Embryonic facial prominence (tissue), 1 donor: Measurements from ENCODE around the gene CHST1.

Source experiments
- DNase-seq: peaks from one replicate; pipeline ENCODE4 v3.0.0-alpha.2; 2016; ENCODE audit errors: extremely low spot score

Gene CHST1

GRCh38 chr11:45660729-45661438, 4.5 kb downstream of the CHST1 start:
- DNase-seq = no peak

DNA sequence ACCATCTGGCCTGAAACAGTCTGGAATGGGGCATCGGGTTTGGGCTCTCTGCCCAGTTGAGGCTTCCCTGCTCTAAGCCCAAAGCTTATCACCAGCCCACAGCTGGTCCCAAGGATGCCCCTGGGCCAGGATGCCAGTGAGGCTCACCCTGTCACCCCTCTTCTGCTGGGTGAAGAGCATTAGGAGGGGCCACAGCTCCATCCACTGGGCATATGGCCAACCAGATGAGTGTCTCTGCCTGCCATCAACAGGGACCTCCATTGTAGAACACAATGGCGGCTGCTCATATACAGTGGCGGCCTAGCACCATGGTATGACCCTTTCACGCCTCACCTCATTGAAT, 5.6 kb downstream of the CHST1 start:
- no peak for DNase-seq

DNA sequence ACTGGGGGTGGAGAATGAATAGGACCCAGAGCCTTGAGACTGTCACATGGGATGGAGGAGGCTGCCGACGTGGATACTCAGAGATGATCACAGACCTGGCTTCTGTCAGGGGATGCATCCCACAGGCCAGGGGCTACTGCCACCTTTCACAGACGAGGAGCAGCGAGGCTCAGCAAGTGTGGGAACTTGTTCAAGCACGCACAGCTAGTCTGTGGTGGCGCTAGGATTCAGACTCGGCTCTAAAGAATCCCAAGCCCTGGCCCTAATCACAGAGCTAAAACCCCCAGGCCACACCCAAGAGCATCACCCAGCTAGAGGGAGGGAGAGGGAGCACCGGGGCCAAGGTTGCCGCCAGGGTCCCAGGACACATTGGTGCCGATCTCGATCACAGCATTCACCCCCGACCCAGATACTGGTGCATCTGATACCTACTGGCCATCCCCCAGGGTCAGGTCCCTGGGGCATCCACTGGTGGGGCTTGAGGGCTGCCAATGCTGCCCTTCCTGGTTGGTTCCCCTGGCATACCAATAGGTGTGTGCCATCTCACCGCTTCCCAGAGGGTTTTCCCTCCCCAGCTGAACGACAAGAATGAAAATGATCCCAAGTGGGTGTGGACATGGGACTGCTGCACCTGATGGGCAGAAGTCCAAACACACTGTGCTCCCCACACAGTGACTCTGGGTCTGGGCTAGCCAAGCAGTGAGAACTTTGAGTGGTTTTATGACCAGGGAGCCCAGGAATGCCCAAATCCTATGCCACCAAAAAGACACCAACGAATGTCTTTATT, 6.2 kb downstream of the CHST1 start:
- DNase-seq = no peak

- no peak for DNase-seq
These were observed 7.0 kb downstream of the CHST1 start for GRCh38 chr11:45658292-45658991.

DNA sequence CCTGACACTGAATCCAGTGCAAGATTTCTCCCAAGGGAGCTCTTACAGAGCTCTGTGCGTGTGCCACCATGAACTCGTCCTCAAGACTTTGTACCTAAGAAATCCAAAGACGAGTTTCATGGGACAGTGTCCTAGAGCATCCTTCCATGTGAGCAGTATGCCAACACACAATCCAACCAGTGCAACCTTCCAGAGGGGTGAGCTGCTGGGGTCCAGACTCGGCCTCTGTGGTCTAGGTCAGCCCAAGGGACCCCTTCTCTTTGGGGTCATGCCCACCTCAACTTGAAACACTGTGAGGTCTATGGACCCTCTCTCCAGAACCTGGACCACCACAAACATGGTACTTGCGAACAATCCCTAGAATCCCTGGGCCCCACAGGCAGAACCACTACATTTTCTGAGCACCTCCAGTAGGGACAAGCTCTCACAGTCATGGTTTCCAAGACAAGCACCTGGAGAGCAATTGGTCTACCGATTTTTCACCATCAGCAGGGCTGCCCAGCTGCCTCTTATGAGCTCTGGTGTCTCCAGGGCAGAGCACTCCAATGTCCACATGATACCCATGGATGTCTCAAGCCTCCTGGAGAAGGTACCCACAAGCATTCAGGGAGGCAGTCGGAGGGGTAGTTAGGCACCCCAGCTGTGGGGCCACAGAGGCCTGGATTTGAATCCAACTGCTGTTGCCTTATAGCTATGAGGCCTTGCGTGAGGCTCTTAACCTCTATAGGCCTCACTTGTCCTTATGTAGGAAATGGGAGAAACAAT, 7.7 kb downstream of the CHST1 start:
- no peak for DNase-seq

DNA sequence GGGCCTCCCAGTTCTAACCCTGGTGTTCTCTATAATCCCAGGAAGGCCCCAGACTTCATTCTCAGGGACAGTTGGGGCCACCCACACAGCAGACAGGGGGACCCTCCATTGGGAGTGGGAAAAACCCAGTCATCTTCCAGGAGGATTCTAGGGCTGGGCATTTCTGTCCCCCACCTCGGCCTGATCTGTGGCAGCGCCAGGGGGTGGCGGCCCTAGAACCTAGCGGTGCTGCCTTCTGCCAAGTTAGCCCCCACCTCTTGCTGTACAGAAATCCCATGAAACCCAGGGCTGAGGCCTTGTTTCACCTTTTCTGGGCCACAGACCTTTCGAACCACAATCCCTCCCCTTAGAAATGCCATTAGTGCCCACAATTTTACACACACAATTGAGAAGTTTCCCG, 9.6 kb downstream of the CHST1 start:
- DNase-seq = no peak

DNA sequence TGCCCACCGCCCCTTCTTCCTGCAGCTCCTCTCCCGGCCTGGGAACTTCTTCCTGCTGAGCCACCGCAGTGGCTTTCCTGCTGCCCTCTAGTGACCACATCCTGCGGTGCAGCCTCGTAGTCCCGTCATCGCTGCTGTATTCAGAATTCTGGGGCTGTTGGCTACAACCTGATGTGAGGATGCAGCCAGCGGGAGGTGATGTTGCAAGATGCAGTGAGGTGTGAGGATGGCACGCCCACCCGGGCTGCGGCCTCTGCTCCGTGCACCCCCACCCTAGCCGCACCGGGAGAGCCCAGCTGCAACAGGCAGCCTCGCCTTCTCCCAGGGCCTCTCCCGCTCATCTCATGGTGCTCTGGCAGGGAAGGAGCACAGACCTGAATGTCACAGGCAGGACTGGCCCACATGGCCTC, 10.1 kb downstream of the CHST1 start:
- peak; percentile 59 for DNase-seq

DNA sequence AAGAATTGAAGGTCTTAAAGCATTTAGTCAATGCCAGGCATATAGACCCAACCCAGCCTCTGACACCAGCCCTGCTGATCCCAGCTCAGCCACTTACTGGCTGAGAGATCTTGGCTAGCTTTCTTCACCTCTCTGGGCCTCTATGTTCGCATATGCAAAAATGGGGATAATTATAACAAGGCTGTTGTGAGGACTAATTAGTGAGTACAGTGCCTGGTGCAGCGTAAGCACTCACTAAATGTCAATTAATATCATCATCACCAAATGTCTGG, 10.5 kb downstream of the CHST1 start:
- no peak for DNase-seq

GRCh38 chr11:45654231-45655011, 11.0 kb downstream of the CHST1 start:
- DNase-seq = no peak

DNA sequence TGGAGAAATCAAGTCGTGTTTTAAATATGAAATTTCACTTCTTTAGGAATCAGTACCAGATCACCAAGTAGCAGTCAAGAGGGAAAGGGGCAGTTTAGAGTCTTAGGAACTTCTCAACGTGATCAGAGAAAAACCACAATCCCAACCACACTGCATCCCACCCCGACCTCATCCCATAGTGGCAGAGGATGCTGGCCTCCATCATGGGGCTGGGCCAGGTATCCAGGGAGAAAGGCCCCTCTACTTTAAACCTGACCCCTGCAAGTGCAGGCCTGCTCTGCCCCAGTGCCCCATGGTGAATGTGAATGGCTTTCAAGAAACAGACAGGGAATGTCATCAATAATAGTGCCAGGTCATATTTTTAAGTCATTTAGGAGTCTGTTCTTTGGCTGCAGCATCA, 12.1 kb downstream of the CHST1 start:
- no peak for DNase-seq

GRCh38 chr11:45652781-45653180, 12.6 kb downstream of the CHST1 start:
- no peak for DNase-seq

DNA sequence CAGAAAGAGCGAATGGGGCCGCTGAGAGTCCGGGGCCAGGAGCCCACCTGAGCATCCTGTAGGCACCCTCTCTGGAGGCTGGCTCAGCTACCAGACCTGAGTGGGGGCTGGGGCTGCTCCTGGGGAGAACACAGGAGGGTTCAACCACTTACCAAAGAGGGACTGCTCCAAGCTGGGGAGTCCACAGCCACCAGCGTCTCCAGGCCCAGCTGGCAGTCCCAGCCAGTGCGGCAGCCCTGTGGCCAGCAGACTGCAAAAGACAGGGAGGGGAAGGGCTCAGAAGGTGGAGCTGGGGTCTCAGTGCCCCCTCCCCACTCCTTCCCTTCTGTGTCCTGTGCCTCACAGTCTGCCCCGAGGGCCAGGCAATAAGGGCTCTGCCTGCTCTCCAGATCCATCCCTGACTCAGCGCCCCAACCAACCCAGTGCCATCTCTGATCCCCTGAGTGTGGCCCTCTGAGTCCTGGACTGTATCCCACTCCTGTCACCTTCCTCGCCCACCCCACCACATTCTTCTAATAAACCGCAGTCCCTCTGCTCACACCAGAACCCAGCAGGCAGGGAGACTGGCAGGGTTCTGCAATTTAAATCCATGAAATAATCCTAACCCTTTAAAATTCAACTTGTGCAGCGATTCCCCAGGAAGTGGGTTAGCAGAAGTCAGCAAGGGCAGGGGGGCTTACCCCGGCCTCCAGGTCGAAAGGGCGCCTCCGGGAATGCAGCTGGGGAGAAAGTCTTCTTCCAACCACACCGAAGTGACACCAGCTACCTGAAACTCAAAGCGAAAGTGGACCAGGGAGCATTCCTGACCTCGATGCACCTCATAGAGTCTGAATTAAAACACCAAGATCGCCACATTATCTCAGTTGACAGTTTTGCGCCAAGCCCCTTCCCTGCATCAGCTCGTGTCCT, 13.3 kb downstream of the CHST1 start:
- DNase-seq = no peak

GRCh38 chr11:45651156-45651555, 14.3 kb downstream of the CHST1 start:
- DNase-seq = no peak

- no peak for DNase-seq
These were observed 15.0 kb downstream of the CHST1 start for GRCh38 chr11:45650166-45651095.

GRCh38 chr11:45649544-45650165, 15.8 kb downstream of the CHST1 start:
- no peak for DNase-seq

GRCh38 chr11:45648931-45649330, 16.5 kb downstream of the CHST1 start:
- no peak for DNase-seq

- no peak for DNase-seq
These were observed 17.6 kb downstream of the CHST1 start for GRCh38 chr11:45647786-45648185.

DNA sequence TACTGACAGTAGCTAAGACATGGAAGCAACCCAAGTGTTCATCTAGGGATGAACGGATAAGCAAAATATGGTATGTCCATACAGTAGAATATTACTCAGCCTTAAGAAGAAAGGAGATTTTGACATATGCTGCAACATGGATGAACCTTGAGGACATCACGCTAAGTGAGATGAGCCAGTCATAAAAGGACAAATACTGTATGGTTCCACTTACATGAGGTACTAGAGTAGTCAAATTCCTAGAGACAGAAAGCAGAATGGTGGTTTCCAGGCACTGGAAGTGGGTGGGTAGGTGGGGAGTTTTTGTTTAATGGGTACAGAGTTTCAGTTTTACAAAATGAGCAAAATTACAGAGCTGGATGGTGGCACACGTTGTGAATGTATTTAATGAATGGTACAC, 18.1 kb downstream of the CHST1 start:
- DNase-seq = no peak
